ENCODE results near the gene UGT3A1.
A peak's percentile ranks its signal among the peaks of the same experiment; 100 is the strongest.

DNA sequence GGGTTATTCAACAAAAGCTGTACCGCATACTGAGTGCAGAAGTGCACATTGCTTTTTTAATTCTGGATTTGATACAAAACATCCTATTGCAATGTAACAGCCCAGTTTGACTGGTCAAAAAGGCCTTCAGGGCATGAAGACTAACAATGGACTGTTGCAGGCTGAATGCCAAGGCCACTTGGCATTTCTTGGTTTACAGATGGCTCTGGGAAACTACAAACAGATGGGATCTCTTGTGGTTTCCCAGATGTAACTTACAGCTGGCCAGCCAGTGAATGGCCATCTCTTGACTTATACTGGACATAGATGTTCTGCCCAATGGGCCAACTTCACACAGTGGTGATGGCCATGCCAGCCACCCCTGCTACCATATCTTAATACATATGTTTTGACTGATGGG lies 38.7 kb upstream of the UGT3A1 start:
- TF ChIP-seq, protein P1, sequence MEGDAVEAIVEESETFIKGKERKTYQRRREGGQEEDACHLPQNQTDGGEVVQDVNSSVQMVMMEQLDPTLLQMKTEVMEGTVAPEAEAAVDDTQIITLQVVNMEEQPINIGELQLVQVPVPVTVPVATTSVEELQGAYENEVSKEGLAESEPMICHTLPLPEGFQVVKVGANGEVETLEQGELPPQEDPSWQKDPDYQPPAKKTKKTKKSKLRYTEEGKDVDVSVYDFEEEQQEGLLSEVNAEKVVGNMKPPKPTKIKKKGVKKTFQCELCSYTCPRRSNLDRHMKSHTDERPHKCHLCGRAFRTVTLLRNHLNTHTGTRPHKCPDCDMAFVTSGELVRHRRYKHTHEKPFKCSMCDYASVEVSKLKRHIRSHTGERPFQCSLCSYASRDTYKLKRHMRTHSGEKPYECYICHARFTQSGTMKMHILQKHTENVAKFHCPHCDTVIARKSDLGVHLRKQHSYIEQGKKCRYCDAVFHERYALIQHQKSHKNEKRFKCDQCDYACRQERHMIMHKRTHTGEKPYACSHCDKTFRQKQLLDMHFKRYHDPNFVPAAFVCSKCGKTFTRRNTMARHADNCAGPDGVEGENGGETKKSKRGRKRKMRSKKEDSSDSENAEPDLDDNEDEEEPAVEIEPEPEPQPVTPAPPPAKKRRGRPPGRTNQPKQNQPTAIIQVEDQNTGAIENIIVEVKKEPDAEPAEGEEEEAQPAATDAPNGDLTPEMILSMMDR (IDR thresholded peaks at IDR 0.05): no peak
- TF ChIP-seq SMC3 (IDR thresholded peaks at IDR 0.05; ENCODE audit: low read depth, low read length) (no peak), MXI1 (IDR thresholded peaks at IDR 0.05; ENCODE audit: low read depth, low read length) (no peak), USF2 (IDR thresholded peaks at IDR 0.05; ENCODE audit: borderline replicate concordance, low read depth, low read length) (no peak), EP300 (IDR thresholded peaks at IDR 0.05; ENCODE audit: borderline replicate concordance in 1 of 2, low read depth in 1 of 2, low read length in 1 of 2) (peak in 1 of 2 experiments; percentile 84; a peak in 2 of 4 replicates), ELF1 (IDR thresholded peaks at IDR 0.05) (no peak)
- TF ChIP-seq, protein P2, sequence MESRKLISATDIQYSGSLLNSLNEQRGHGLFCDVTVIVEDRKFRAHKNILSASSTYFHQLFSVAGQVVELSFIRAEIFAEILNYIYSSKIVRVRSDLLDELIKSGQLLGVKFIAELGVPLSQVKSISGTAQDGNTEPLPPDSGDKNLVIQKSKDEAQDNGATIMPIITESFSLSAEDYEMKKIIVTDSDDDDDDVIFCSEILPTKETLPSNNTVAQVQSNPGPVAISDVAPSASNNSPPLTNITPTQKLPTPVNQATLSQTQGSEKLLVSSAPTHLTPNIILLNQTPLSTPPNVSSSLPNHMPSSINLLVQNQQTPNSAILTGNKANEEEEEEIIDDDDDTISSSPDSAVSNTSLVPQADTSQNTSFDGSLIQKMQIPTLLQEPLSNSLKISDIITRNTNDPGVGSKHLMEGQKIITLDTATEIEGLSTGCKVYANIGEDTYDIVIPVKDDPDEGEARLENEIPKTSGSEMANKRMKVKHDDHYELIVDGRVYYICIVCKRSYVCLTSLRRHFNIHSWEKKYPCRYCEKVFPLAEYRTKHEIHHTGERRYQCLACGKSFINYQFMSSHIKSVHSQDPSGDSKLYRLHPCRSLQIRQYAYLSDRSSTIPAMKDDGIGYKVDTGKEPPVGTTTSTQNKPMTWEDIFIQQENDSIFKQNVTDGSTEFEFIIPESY (IDR thresholded peaks at IDR 0.05; ENCODE audit: borderline replicate concordance, low read depth): no peak
